OCI-LY7 (cell line): ENCODE results near the gene GRM5. TPM values are rescaled to one million over a fixed set of nuclear protein-coding genes. Genes with fewer than 3 reads are reported as not detected.

Source experiments
- BruUV-seq: library from RNA; stranded (reverse); fragments of 400-500 nt; replicated peaks from 2 replicates; lab custom pipeline; 2021; lab: Mats Ljungman, UMichigan
- CTCF ChIA-PET: fragments of 300-600 bp; sonication (Branson Sonifier 250); formaldehyde crosslinking; loops from one replicate; lab custom pipeline; 2022; ENCODE audit warnings: antibody characterized with exemption; ENCODE audit not compliant: unreplicated experiment; lab: Charles Lee
- POLR2A ChIA-PET: fragments of 300-600 bp; sonication (Branson Sonifier 250); formaldehyde crosslinking; loops from one replicate; lab custom pipeline; 2022; ENCODE audit warnings: antibody characterized with exemption; lab: Charles Lee
- DNase-seq: peaks from one replicate; pipeline ENCODE4 v3.0.0-alpha.2; 2015; ENCODE audit warnings: low spot score
- H2AFZ ChIP-seq: fragments of 200-600 bp; sonication (generic), shearing (Covaris generic); 2 replicates; pipeline ENCODE4 v1.6.1; 2014; ENCODE audit warnings: mild to moderate bottlenecking, antibody characterized with exemption, low read length, moderate library complexity
- H3K27ac ChIP-seq: fragments of 200-600 bp; sonication (generic); 2 replicates; pipeline ENCODE4 v1.5.1; 2014; ENCODE audit warnings: mixed run types, low read depth, mild to moderate bottlenecking, moderate library complexity, low read length, inconsistent platforms; ENCODE audit not compliant: poor library complexity, severe bottlenecking
- H3K36me3 ChIP-seq: fragments of 200-600 bp; sonication (generic); 2 replicates; pipeline ENCODE4 v1.6.1; 2014; ENCODE audit warnings: mild to moderate bottlenecking, antibody characterized with exemption, low read length, moderate library complexity, mixed read lengths; ENCODE audit not compliant: insufficient read depth
- H3K4me1 ChIP-seq: fragments of 200-600 bp; sonication (generic); 2 replicates; pipeline ENCODE4 v1.5.1; 2014; ENCODE audit warnings: mild to moderate bottlenecking, low read length; ENCODE audit not compliant: insufficient read depth, poor library complexity, severe bottlenecking
- H3K4me2 ChIP-seq: fragments of 200-600 bp; sonication (generic); 2 replicates; pipeline ENCODE4 v1.6.1; 2014; ENCODE audit warnings: mild to moderate bottlenecking, low read length
- H3K4me3 ChIP-seq: fragments of 200-600 bp; sonication (generic); 2 replicates; pipeline ENCODE4 v1.5.1; 2014; ENCODE audit warnings: mild to moderate bottlenecking, low read depth, low read length; ENCODE audit not compliant: poor library complexity, severe bottlenecking
- H3K79me2 ChIP-seq: fragments of 200-600 bp; sonication (generic); 2 replicates; pipeline ENCODE4 v1.6.1; 2016; ENCODE audit warnings: low read depth, mild to moderate bottlenecking, low read length, moderate library complexity, mixed read lengths; ENCODE audit not compliant: insufficient read depth
- H3K9me2 ChIP-seq: fragments of 200-600 bp; sonication (generic); 2 replicates; pipeline ENCODE4 v1.6.1; 2016; ENCODE audit warnings: mild to moderate bottlenecking, low read length, mixed read lengths; ENCODE audit not compliant: insufficient read depth
- H3K9me3 ChIP-seq: fragments of 200-600 bp; sonication (generic); 2 replicates; pipeline ENCODE4 v1.6.1; 2014; ENCODE audit warnings: mild to moderate bottlenecking, mixed run types, low read length, mixed read lengths
- H4K20me1 ChIP-seq: fragments of 200-600 bp; sonication (generic); 2 replicates; pipeline ENCODE4 v1.6.1; 2014; ENCODE audit warnings: mild to moderate bottlenecking, antibody characterized with exemption, low read length, moderate library complexity, mixed read lengths; ENCODE audit not compliant: insufficient read depth
- CTCF ChIP-seq: fragments of 200-600 bp; sonication (generic); conservative IDR thresholded peaks from 2 replicates; pipeline ENCODE4 v1.5.1; 2014; ENCODE audit warnings: mild to moderate bottlenecking, antibody characterized with exemption, low read length, moderate library complexity, mixed read lengths
- EZH2phosphoT487 ChIP-seq: fragments of 200-600 bp; sonication (generic); IDR thresholded peaks from 2 replicates; pipeline ENCODE4 v1.6.1; 2018; ENCODE audit warnings: low read depth, borderline replicate concordance, mild to moderate bottlenecking, mixed run types, antibody characterized with exemption, low read length, moderate library complexity, mixed read lengths
- intact Hi-C: fragments of 100-400 bp; cut with micrococcal nuclease; formaldehyde crosslinking; loops from one replicate; pipeline ENCODE4 v1.10.0; 2022; ENCODE audit not compliant: unreplicated experiment
- total RNA-seq, 2 experiments: library from RNA; depleted of rRNA in 1 of 2; stranded (reverse); fragments of >200 nt in 1 of 2; shearing (Covaris generic) in 1 of 2; gene quantifications; 2 replicates each; pipeline ENCODE4 v1.2.3, GENCODE V29; 2014 to 2022

The GRM5 gene
- total RNA-seq, 2 experiments from 2014 or later: not detected

GRCh38 chr11:88813233-88813915 is 252.4 kb downstream of the GRM5 start:
- no TSS peak for BruUV-seq
- POLR2A ChIA-PET: no interaction called here
- TF ChIP-seq EZH2phosphoT487 (no peak), CTCF (no peak)
- no peaks in the 10 kb centered on the region for H4K20me1 ChIP-seq
- H3K4me3 ChIP-seq: no peak overlapping the region
- no peaks in the 10 kb centered on the region for H3K79me2 ChIP-seq
- CTCF ChIA-PET: no interaction called here
- DNase-seq: no peak
- no peak overlapping the region for H3K27ac ChIP-seq
- H3K9me2 ChIP-seq: no peaks in the 10 kb centered on the region
- H3K9me3 ChIP-seq: no peaks in the 10 kb centered on the region
- no peak overlapping the region for H2AFZ ChIP-seq
- intact Hi-C loops: no loop called here
- no peaks in the 10 kb centered on the region for H3K4me1 ChIP-seq
- no peaks in the 10 kb centered on the region for H3K36me3 ChIP-seq
- H3K4me2 ChIP-seq: no peak overlapping the region

DNA sequence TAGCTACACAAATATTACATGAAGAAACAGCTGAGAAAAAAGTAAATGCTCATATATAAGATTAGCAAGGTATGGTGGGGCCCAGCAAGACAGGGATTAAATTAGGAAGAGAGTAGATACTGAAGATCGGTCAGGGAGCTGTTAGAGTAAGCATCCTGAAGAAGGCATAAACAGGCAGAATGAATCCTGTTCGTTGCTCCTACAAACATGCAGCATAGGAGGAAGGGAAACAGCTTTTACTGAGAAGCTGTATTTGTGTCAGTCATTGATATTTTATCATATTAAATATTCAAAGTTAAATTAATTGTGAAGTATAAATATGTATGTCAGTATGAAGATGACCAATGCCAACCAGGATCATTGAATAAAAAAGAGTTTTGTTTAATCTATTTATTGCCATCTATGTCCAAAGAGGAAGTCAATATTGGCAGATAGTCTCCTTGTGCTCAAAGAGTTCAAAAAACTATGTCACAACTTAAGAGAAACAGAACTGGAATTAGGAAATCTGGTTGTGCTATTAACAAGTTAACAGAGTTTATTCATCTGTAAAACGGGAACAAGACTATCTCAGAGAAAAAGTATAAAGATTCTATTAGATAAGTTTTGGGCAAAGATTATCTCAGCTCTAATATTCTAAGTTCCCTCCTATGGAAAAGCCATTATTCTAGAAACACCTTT is 255.2 kb downstream of the GRM5 start:
- Histone ChIP-seq H3K27ac (no peak overlapping the region), H3K9me3 (no peaks in the 10 kb centered on the region), H3K4me1 (no peaks in the 10 kb centered on the region), H3K9me2 (no peaks in the 10 kb centered on the region), H4K20me1 (no peaks in the 10 kb centered on the region), H2AFZ (no peak overlapping the region; the same call in 1 of the 2 replicates), H3K4me2 (no peak overlapping the region), H3K4me3 (no peak overlapping the region), H3K36me3 (no peaks in the 10 kb centered on the region), H3K79me2 (no peaks in the 10 kb centered on the region)
- ChIA-PET POLR2A (interaction anchor here (0.7 to 1.1 kb wide), 3 partner anchors 10 to 32 kb away, joined by 3 read pairs; no protein-coding TSS in a partner anchor), CTCF (no interaction called here)
- no TSS peak for BruUV-seq
- DNase-seq: no peak
- intact Hi-C loops: no loop called here
- TF ChIP-seq EZH2phosphoT487 (no peak), CTCF (no peak)

DNA sequence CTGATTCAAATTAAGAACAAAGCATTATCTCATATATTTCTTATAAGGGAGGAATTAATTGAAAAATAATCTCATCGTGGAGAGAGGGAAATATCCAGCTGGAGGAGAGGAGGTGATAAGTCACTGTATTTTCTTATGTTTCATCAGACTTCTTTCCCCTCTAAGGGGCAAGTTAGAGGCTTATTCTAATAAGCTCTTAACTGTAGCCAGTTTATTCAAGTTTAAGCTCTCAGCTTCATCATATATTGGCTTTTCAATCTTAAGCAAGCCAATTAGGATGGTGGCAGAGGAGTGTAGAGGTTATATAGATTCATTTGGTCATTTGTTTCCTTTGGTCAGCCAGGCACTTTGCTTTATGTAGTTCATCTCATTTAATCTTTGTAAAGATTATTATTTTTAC is 256.7 kb downstream of the GRM5 start:
- DNase-seq: no peak
- TF ChIP-seq EZH2phosphoT487 (no peak), CTCF (no peak)
- no peaks in the 10 kb centered on the region for H3K4me1 ChIP-seq
- no peaks in the 10 kb centered on the region for H3K36me3 ChIP-seq
- ChIA-PET POLR2A (no interaction called here), CTCF (no interaction called here)
- intact Hi-C loops: no loop called here
- no peak overlapping the region for H3K4me2 ChIP-seq
- no peak overlapping the region for H3K4me3 ChIP-seq
- no peaks in the 10 kb centered on the region for H3K9me3 ChIP-seq
- H3K27ac ChIP-seq: no peak overlapping the region
- no peaks in the 10 kb centered on the region for H3K79me2 ChIP-seq
- no TSS peak for BruUV-seq
- H3K9me2 ChIP-seq: no peaks in the 10 kb centered on the region
- no peaks in the 10 kb centered on the region for H4K20me1 ChIP-seq
- no peak overlapping the region for H2AFZ ChIP-seq
